HG03025 (cell line): ENCODE results near the gene DBR1.

Source experiments
- ATAC-seq: cut with Tn5 transposase; IDR thresholded peaks from one replicate; pipeline ENCODE4 v1.9.1; 2021; ENCODE audit warnings: mild to moderate bottlenecking, moderate library complexity; ENCODE audit not compliant: unreplicated experiment, low FRiP score

The DBR1 gene

GRCh38 chr3:138125548-138126221 lies 49.0 kb downstream of the DBR1 start:
- ATAC-seq: no peak

DNA sequence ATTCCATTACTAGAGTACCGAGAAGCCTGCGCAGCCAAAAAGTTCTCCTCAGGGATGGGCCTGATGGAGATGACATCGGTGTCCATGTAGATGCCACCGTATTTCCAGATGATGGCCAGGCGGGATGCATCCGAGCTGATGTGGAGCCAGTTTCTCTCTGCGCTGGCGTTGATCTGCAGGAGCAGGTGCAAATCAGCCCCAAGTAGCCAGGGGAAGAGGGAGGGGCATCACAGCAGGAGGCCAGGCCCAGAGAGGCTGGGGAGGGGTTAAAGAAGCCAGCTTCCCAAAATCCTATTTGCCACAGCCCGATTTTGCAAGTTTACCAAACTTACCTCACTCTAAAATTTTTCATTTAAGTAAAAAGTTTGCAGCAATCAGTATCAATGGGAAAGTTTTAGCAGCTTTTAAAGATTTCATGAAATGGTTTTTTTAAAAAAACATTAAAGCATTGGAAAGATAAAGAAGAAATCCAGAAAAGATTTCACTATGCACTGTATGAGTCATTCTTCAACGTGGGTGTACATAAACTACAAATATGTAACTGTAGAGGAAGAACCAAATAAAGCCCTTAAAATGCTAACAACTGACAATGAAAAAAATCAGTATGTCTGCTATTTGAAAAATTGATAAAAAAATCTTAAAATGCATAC lies 49.9 kb downstream of the DBR1 start:
- ATAC-seq: no peak

GRCh38 chr3:138124188-138124587 lies 50.5 kb downstream of the DBR1 start:
- ATAC-seq: no peak

GRCh38 chr3:138119423-138119766 lies 55.3 kb downstream of the DBR1 start:
- ATAC-seq: no peak

- ATAC-seq: peak; percentile 74
Measured at GRCh38 chr3:138118612-138119422, 55.9 kb downstream of the DBR1 start.

GRCh38 chr3:138114988-138115971 lies 59.4 kb downstream of the DBR1 start, which contains the start of gene DZIP1L:
TSS of gene DZIP1L (minus strand) at chr3:138115608. CDS start at chr3:138103971, 11,637 bp downstream.
- ATAC-seq: no peak

- no peak for ATAC-seq
Measured at GRCh38 chr3:138114431-138114918, 60.2 kb downstream of the DBR1 start.

DNA sequence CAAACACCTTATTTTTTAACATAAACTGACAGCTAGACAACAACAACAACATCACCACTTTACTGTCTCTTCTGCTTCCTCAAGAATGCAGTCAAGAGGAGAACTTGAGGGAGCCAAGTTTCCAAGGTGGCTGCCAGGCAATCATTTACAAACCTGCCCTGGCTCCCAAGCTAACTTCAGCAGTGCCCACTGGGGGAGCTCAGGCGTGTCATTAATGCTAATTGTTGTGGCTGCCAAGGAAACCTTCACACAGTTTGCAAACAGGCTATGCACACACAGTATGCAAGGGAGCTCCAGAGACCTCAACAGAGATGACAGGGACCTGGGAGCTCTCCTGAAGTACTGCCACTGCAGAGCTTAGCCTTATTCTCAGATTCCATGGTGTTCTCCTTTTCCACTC lies 61.4 kb downstream of the DBR1 start:
- ATAC-seq: no peak

- ATAC-seq: no peak
Measured at GRCh38 chr3:138112362-138112761, 62.4 kb downstream of the DBR1 start.
